ENCODE data around the gene C1orf52.

C1orf52 gene

GRCh38 chr1:85229574-85230097 is 29.8 kb downstream of the C1orf52 start:
- no peak for DNase-seq

- no peak for DNase-seq
Observed at GRCh38 chr1:85228972-85229371, 30.5 kb downstream of the C1orf52 start.

DNA sequence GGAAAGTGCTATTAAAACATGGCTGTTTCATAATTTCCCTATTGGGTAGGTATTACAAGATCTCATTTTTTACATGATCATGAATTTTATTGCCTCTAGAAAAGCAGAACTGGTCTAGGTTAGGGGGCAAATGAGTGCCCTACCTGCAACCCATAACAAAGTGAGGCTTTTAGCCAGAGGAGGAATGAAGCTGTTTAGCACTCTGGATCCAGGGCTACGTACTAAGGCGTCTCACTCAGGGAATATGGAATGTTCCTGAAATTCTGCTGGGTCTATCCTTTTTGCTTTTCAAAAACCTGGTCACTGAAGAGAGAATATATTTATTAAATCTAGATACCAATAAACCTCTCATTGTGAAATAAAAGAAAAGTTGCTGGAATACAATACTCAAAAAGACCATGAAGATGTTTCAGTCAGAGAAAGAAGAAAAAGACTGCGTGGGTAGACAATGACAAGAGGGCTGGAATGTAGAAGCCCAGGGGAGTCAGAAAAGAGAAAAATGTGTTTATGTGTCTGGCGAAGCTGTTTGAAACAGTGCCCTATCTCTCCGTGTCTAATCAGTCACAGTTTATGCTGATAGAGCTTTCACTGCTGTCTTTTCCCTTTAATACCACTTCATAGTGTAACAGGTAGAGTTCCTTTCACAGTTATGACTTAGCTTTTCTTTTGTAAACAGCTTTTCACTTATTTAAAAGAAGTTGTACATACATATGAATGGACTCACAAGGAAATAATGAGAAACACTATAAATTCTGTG is 33.7 kb downstream of the C1orf52 start:
- DNase-seq, result no peak

DNA sequence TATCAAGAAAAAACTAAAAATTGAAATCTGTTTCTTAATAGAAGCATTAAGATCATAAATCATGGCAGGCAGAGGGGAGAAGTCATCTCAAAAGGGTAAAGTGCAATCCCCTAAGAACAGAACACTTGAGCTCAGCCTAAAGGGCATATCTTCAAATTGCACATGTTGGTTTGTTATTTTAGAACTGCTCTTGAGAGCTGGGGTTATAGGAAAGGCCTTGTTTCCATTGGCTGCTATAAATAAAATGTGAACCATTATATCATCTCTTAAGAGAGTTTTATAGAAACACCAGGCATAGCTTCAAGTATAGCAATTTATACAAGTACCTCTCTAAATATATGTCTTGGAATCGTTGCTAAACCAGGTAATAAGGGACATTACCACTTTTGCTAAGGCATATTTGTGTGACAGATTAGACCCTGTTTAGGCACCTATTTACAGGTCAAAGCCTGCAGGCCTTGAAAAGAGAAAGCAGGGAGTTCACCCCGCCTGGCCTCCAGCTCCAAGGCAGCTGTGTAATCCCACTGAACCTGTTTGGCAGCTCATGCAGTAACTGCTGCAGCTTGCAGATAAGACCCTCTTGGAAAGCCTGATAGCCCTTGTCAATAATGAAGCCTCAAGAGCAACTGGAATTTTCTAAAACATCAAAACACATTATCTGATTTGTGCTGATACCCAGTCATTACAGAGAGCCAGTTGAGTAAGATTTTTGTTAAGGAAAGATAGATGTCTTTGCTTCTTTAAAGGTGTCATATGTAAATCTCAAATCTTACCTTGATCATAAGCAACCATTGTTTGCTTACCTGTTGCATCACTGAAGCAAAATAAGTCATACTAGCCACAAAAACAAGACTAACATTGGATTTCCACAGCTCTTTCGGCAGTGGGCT is 34.5 kb downstream of the C1orf52 start:
- no peak for DNase-seq

DNA sequence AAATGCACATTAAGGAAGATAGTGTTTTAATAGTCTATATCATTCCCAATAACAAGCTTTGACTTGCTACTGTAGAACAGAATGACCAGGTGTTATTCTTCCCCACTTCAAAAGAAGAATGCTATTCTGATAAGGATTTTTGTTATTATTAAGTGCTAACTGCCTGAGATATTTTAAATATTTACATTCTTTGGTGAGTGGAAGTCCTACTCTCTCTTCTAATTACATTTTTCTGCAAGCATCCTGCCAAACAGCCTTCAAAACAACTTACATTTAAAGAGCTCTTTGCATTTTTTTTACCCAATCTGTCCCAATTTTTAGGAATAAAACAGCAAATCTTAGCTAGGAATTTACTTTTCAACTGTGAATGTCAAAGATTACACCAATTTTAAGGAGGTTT is 35.2 kb downstream of the C1orf52 start:
- DNase-seq, result no peak

GRCh38 chr1:85223334-85223733 is 36.1 kb downstream of the C1orf52 start:
- DNase-seq, result no peak

GRCh38 chr1:85220756-85221201 is 38.7 kb downstream of the C1orf52 start:
- DNase-seq, result no peak

GRCh38 chr1:85219853-85220610 is 39.4 kb downstream of the C1orf52 start:
- DNase-seq, result no peak

GRCh38 chr1:85216697-85217096 is 42.8 kb downstream of the C1orf52 start:
- DNase-seq, result no peak

DNA sequence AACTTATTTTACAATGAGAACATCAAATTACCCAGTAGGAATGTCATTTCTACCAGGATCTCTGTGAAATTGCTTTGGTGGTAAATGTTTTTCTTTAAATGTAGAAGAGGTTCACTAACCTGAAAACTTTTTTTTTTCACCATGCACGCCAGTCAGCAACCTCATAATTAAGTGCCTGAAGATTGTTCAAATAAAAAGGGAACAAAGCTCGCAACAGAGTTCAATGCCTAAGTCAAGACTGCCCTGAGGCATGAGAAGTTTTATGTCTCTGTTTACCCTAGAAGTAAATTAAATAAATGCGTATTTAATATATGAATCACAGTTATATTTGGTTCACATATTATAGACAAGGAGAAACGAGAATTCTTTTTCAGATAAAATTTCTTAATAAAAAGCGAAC is 44.8 kb downstream of the C1orf52 start:
- no peak for DNase-seq

- DNase-seq, result no peak
Observed at GRCh38 chr1:85208488-85208887, 51.0 kb downstream of the C1orf52 start.

DNA sequence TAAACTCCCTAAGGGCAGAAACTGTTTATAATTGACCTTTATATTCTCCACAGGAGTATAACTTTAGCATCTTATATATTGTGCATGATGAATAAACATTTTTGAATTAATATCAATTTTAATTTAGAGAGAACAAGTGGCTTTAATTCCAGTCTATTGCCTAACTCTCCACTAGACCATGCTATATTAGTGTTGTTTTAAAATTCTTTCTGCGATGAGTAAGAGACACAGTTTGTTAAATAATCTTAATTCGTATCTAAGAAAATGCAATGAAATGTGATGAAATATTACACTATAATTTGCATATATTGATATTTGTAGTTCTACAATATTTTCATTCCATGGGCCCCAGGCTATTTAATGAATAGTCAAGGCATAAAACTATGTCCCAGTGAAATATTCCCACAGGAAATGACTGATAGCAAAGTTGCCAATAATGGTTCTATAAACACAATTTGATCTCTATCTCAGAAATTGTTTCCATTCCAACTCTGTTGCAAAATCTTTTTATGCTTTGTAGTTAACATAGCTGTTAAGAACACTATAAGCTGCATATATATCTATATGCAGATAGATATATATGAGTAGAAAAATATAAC is 55.8 kb downstream of the C1orf52 start:
- no peak for DNase-seq

GRCh38 chr1:85202864-85203255 is 56.6 kb downstream of the C1orf52 start:
- no peak for DNase-seq

DNA sequence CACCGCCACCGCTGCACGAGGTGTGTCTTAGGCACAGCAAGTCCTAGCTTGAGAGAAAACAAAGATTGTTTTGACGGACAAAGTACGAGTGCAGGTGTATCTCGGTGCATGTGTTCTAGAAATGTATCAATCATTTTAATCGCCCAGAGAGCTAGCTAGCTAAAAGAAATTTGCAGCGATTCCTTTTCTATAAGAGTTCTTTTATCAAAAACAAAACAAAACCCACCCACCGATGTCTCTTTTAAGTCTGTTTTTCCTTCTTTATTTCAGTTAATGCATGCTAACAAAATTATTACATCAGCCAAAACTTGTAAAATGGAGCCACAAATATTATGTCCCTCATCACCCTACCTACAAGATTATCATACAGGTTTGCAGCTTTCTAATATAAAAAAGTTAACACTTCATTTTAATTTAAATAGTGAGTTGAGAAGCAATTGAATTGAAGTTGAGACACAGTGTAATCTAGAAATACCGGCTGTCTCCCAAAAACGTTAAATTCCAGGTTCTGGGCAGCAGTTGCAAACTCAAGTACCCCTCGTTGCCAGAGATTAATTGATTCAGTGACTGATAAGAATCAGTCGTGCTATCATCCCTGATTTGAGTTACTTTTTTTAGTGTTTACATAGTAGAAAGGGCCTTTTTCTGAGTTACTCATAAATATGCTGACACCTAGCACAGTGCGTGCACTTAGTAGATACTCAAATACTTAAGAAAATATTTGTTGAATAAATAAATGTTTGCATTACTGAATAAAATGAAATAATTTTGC is 57.2 kb downstream of the C1orf52 start:
- no peak for DNase-seq

DNA sequence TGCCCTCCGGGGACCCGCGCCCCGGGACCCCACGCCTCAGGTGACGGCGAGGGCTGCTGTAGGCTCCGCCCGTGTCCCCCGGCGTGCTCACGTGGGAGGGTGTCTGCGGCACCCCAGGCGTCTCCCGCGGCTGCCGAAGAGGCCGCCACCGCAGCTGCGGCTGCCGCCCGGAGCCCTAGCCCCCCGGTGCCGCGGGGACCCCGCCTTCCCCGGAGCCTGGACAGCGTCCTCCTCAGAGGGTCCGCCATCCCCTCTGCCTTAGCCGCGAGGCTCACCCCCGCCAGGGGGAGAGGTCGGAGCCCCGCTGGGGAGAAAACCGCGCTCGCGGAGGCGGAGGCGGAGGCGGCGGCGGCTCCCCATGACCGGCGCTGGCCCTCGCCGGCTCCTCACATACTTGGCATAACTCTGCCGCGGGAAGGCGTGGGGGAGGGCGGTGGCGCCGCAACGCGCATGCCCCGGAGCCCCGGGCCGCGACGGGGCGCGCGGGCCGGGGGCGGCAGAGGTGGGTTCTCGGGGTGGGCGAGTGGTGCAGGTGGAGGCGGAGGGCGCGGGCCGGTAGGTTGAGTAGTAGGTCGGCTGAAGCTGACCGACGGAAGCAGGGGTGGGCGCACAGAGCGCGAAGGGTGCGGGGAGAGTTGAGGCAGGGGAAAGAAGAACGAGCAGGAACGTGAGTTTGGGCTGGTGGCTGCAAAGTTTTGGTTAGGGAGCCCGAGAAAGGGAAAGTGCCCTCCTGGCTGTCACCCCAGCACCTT is 57.9 kb downstream of the C1orf52 start:
- DNase-seq, result peak; percentile 53

GRCh38 chr1:85200463-85201339 is 58.8 kb downstream of the C1orf52 start, which contains the start of gene SYDE2:
TSS of gene SYDE2 (minus strand) at chr1:85201016. CDS start at chr1:85200996, 20 bp downstream.
- peak; percentile 65 for DNase-seq

Data from stimulated activated CD4-positive, alpha-beta T cell treated with anti-CD3 and anti-CD28 coated beads, Interleukin-1b, Interleukin-23, amount 100 ng/mL, for 48 hours (primary cell).